ENCODE results near the gene ZNF384. TPM values are rescaled to one million over a fixed set of nuclear protein-coding genes. Genes with fewer than 3 reads are reported as not detected.

Gene ZNF384
- total RNA-seq, result 23.9 and 24.4 TPM in 2 replicates

DNA sequence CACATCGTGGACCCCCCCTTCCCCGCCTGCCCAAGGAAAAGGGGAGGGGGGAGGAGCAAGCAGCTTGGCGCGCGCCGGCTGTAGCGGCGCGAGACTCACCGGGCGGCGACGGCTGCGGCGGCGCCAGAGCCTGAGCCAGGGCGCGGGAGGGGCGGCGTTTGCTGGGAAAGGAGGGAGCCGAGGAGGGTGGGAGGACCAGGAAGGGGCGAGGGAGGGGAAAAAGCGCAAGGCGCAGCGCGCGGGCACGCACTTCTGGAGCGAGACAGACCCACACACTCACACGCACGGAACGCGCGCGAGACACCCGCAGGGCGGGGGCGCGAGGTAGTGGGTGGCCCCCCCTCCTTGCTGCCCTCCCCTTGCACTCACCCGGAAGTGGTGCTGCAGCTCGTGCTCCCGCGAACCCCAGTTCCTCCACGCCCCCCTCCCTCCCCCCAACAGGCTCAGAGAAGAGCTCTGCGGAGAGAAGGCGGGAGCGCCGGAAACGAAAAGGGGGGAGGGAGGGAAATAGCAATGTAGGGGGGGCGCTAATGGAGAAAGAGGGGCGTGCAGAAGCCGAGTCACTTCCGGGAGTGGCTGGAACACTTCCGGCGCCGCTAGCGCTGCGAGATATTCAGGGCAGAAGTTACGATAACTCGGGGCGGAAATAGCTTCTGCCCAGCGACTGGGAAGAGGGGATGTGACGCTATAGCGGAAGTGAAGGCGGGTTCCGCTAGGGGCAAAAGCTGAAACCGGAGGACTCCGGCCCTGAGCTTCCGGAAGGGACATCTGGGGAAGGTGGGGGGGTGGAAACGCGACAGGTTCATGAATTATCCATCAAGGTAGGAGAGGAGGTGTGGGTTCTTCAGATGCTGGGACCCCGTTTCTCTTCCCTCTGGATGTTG is at the start of gene ZNF384:
Gene ZNF384 (minus strand): TSS at position 377 of the 884 bp plus-strand sequence. CDS start 9,855 bp downstream, outside the sequence.

DNA sequence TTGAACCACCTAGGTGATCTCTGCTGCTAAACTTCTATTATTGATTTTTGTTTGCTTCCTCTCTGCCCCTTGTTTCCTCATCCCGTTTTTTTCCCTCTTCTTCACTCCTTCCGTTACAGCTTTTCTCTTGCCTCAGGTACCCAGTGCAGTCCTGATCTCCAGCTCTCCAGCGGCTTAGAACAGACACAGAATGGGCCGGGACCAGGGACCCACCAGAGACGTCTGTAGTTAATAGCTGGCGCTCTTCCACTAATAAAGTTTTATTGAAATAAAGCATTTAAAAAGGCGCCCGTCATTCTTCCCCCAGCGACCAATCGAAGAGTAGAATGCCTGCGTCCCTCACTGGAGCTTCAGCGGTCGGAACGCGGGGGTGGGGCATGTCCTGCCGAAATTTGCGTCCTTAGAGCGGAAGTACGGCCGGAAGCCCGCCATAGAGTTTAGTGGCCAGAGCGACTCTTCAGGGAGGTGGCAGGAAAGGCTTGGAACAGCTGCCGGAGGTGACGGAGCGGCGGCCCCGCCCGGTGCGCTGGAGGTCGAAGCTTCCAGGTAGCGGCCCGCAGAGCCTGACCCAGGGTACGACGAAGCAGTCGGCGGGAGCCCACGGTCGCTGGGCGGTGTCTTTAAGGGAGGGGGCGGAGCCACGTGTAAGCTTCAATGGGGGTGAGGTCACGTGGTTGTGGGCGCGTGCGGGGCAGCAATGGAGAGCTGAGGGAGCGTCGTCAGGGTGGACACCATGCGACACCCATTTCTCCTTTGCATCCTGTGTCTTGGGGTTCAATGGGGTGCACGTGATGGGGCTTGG is 34.6 kb upstream of the ZNF384 start, which contains the start of gene COPS7A:
Gene COPS7A (plus strand): TSS at position 440 of the 802 bp plus-strand sequence. CDS start 611 bp downstream, outside the sequence.

DNA sequence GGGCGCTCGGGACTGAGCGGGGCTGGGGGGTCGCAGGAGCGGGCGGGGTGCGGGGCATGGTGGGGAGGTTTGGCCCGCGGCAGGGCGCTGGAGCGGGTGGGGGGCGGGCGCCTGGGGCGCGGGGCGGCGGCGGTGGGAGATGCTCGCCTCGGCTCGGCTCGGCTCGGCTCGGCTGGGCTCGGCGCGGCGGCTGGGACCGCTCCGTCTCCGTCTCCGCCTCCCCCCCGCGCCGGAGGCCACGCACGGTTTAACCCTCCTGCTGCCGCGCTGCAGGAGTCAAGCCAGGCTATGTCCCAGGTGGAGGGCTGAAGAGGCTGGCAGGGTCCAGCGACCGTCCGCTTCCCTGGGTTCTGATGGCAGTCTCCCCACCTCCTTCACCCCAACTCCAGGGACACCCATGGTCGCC is 11.5 kb upstream of the ZNF384 start, which contains the start of gene PIANP:
Gene PIANP (minus strand): TSS at position 170 of the 406 bp plus-strand sequence. CDS start 2,754 bp downstream, outside the sequence.

DNA sequence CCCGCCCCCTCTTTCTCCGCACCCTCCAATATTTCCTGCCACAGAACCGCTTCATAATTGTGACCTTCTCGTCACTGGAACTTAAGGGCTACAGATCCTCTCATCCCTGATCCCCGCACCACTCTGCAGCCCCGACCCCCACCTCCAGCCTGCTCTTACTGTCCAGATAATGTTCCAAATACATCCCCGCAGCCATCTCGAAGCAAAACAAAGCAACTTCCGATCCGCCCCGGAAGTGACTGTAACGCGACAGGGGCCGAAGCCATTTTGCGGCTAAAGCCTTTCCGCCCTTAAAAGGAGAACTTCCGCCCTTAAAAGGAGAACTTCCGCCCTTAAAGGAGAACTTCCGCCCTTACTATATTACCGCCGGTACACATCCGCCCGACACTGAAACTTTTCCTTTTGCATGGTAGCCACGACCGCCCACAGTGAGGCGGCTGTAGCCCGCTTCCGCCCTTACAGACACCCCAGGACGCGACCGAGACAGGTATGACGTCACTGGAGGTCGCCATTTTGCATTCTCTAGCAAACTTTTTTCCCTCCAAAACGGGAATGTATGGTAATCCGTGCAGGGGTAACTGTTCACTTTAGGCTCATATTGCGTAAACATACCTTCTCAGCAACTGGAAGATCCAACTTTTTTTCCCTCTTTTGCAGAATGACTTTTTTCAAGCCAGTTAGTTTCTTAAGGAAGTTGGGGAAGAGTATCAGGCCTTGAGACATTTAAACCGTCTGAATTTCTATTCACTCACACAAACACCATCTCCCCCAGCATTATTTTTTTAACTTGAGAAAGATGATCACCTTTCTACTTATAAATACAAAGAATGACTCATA is 26.1 kb downstream of the ZNF384 start, which contains the start of gene ING4:
Gene ING4 (minus strand): TSS at position 214 of the 837 bp plus-strand sequence. CDS start 18 bp downstream, at position 196.

DNA sequence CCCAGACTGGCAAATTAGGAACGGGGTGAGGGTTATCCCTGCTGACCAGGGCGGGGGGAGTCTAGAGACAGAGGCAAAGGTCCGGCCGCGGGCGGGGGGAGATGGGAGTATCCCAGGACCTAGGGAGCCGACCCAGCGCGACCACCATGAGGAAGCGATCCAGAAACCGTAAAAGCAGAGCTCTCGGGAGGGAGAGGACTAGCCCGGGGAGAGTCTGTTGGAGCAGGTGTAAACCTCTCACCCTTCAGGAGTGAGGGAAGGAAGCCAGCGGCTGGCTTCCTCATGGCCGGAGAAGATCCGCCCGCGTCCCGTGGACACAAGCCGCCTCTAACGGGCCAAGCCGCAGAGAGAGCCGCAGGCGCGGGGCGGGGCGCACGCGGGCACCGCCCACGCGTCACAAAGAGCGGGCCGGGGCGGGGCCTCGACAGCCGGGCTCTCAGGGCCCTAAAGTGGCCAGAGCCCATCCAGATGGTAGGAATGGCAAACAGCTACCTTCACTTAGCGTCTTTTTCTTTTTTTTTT is 42.0 kb downstream of the ZNF384 start, which contains the start of gene ACRBP:
Gene ACRBP (minus strand): TSS at position 350 of the 522 bp plus-strand sequence. CDS start 66 bp downstream, at position 284.

DNA sequence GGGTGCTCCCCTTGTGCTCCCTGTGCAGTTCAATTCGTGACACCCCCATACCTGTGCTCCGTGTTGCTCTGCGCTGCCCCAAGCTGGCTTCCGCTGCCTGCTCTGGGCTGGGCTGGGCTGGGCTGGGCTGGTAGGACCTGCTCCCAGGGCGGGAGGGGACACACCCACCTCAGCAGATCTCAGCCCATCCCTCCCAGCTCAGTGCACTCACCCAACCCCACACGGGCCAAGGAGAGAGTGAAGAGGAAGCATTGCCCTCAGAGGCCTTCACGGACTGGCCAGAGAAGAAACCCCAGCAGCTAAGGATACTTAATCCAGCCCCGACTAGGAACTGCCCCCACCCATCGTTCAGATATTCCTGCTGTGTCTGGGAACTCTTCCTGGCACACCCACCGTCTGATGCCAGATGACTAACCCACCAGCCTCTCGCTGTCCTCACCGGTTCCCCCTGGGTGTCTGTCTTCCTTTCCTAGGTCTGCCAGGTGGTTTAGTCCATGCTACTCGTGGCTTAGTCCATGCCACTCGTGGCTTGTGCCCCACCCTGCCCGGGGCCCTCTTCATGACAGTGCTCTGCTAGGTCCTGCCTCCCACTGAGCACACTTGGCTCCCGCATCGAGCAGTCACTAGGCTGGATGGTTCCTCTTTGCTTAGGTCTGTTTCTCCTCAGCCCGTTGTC is 53.2 kb downstream of the ZNF384 start, which contains the start of gene LPAR5:
Gene LPAR5 (minus strand): TSS at position 104 of the 676 bp plus-strand sequence. CDS start 14,711 bp downstream, outside the sequence.

Other genes with a start within 250 kb of the ZNF384 start
- not detected in 2 replicates for gene CD27, start 244.4 kb downstream of the ZNF384 start, total RNA-seq
- gene TAPBPL, start 237.3 kb downstream of the ZNF384 start, total RNA-seq, result 7.9 and 10.9 TPM in 2 replicates
- gene VAMP1, start 218.7 kb downstream of the ZNF384 start, total RNA-seq, result 5.2 and 5.3 TPM in 2 replicates
- 59.2 and 137 TPM in 2 replicates for gene MRPL51, start 196.1 kb downstream of the ZNF384 start, total RNA-seq
- gene NCAPD2, start 195.3 kb downstream of the ZNF384 start, total RNA-seq, result 15.5 and 31.8 TPM in 2 replicates
- gene GAPDH, start 154.9 kb downstream of the ZNF384 start, total RNA-seq, result 5,873 and 7,738 TPM in 2 replicates
- gene IFFO1, start 133.3 kb downstream of the ZNF384 start, total RNA-seq, result 24.4 and 24.7 TPM in 2 replicates
- 11.5 and 24.2 TPM in 2 replicates for gene NOP2, start 121.1 kb downstream of the ZNF384 start, total RNA-seq
- 180 and 220 TPM in 2 replicates for gene CHD4, start 82.0 kb downstream of the ZNF384 start, total RNA-seq
- 3.6 TPM in 1 of 2 replicates, not detected in the other for gene LPAR5, start 53.4 kb downstream of the ZNF384 start, total RNA-seq
- 0.43 TPM in 1 of 2 replicates, not detected in the other for gene ACRBP, start 41.9 kb downstream of the ZNF384 start, total RNA-seq
- gene ING4, start 26.3 kb downstream of the ZNF384 start, total RNA-seq, result 19.6 and 33.0 TPM in 2 replicates
- gene PIANP, start 11.4 kb upstream of the ZNF384 start, total RNA-seq, result 0.12 TPM in 1 of 2 replicates, not detected in the other
- 83.1 and 88.8 TPM in 2 replicates for gene COPS7A, start 34.7 kb upstream of the ZNF384 start, total RNA-seq
- 178 and 186 TPM in 2 replicates for gene MLF2, start 63.8 kb upstream of the ZNF384 start, total RNA-seq
- 212 and 239 TPM in 2 replicates for gene PTMS, start 77.0 kb upstream of the ZNF384 start, total RNA-seq
- 0.43 TPM in 1 of 2 replicates, not detected in the other for gene LAG3, start 83.1 kb upstream of the ZNF384 start, total RNA-seq
- 0.35 and 0.60 TPM in 2 replicates for gene CD4, start 100.2 kb upstream of the ZNF384 start, total RNA-seq
- 3.7 and 5.6 TPM in 2 replicates for gene GPR162, start 132.4 kb upstream of the ZNF384 start, total RNA-seq
- gene P3H3, start 139.0 kb upstream of the ZNF384 start, total RNA-seq, result 43.3 and 62.4 TPM in 2 replicates
- gene GNB3, start 151.6 kb upstream of the ZNF384 start, total RNA-seq, result 0.35 and 1.1 TPM in 2 replicates
- gene CDCA3, start 161.9 kb upstream of the ZNF384 start, total RNA-seq, result 1.0 and 2.6 TPM in 2 replicates
- 39.8 and 51.8 TPM in 2 replicates for gene USP5, start 162.8 kb upstream of the ZNF384 start, total RNA-seq
- gene TPI1, start 178.2 kb upstream of the ZNF384 start, total RNA-seq, result 799 and 1,433 TPM in 2 replicates
- 5.5 and 12.3 TPM in 2 replicates for gene SPSB2, start 183.9 kb upstream of the ZNF384 start, total RNA-seq
- gene LRRC23, start 215.4 kb upstream of the ZNF384 start, total RNA-seq, result 6.3 and 14.0 TPM in 2 replicates
- gene ENO2, start 225.2 kb upstream of the ZNF384 start, total RNA-seq, result 11.0 and 11.9 TPM in 2 replicates
- gene ATN1, start 238.6 kb upstream of the ZNF384 start, total RNA-seq, result 19.6 and 24.9 TPM in 2 replicates

All from pericardium fibroblast (primary cell).